Endothelial cell (in vitro differentiated cells): Measurements from ENCODE around the gene SLC39A3. TPM values are rescaled to one million over a fixed set of nuclear protein-coding genes. Genes with fewer than 3 reads are reported as not detected.

Source experiments
- DNase-seq: peaks from one replicate; pipeline ENCODE4 v3.0.0; 2021; ENCODE audit warnings: low spot score
- H3K27ac Mint-ChIP-seq: one replicate; pipeline ENCODE4 v1.8.0; 2021; ENCODE audit warnings: mixed read lengths, inconsistent platforms; ENCODE audit not compliant: unreplicated experiment
- H3K27me3 Mint-ChIP-seq: one replicate; pipeline ENCODE4 v1.8.0; 2021; ENCODE audit warnings: mild to moderate bottlenecking, moderate library complexity, mixed read lengths, inconsistent platforms; ENCODE audit not compliant: unreplicated experiment
- H3K36me3 Mint-ChIP-seq: one replicate; pipeline ENCODE4 v1.8.0; 2021; ENCODE audit warnings: mild to moderate bottlenecking, low read depth, mixed read lengths, inconsistent platforms; ENCODE audit not compliant: unreplicated experiment
- H3K4me1 Mint-ChIP-seq: one replicate; pipeline ENCODE4 v1.8.0; 2021; ENCODE audit warnings: mild to moderate bottlenecking, mixed read lengths, inconsistent platforms; ENCODE audit not compliant: unreplicated experiment
- H3K4me3 Mint-ChIP-seq: one replicate; pipeline ENCODE4 v1.8.0; 2021; ENCODE audit warnings: mild to moderate bottlenecking, mixed read lengths, inconsistent platforms; ENCODE audit not compliant: unreplicated experiment
- H3K9me3 Mint-ChIP-seq: one replicate; pipeline ENCODE4 v1.8.0; 2021; ENCODE audit warnings: mixed read lengths, inconsistent platforms; ENCODE audit not compliant: unreplicated experiment
- total RNA-seq: library from RNA; stranded (reverse); fragmentation: NEBNext Ultra II Directional; extraction: Animal tissue kit (Norgen Biotek cat#: 25700); gene quantifications from one replicate; pipeline ENCODE4 v1.2.1, GENCODE V29; 2021; ENCODE audit not compliant: unreplicated experiment
- TF ChIP-seq, protein P1 (sequence below): fragments of 200-600 bp; sonication (generic); IDR thresholded peaks from one replicate; pipeline ENCODE4 v1.5.0; 2021; ENCODE audit warnings: antibody characterized with exemption; ENCODE audit not compliant: unreplicated experiment

SLC39A3 gene
- total RNA-seq, 1 donor from 2014 or later = 28.7 TPM

DNA sequence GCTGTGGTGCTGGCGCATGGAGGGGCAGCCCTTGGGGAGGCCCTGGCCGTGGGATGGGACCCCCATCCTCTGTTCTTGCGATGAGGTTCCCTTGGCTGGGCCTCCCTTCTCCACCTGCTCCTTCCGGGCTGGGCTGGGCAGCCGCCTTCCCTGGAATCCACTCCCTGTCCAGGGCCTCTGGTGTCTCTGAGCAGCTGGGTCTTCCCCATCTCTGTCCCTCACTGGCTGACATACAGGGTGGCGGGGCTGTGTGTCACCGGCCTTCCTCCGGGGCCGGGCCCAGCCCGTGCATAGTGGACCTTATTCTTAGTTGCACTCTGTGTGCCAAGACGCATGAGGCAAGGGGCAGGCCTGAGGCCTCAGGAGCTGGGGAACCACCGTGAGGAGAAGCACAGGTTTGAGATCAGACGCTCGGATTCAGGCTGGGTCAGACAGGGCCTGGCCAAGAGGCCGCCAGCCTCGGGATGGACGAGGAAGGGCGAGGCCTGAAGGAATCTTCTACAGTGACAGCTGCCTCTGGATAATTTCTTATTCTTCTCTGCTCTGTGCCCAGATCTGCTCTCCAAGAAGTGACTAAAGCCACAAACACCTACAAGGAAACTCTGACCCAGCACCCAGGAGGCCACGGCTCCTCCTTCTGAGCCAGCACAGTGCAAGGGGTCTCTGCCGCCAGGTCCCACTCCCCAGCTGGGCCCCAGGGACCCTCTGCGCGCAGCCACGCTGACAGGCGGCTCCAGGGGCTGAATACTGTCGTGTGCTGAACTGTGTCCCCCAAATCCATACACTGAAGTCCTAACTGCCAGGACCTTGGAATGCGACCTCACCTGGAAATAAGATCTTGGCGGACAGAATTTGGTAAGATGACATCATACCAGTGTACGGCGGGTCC is 32.2 kb upstream of the SLC39A3 start:
- no peak for DNase-seq
- peaks cover 8% of the 10 kb centered on the region for H3K27me3 Mint-ChIP-seq
- H3K27ac Mint-ChIP-seq = no peak overlapping the region
- H3K4me3 Mint-ChIP-seq = peak overlapping the region; percentile 58
- peaks cover 8% of the 10 kb centered on the region for H3K36me3 Mint-ChIP-seq
- H3K9me3 Mint-ChIP-seq = no peaks in the 10 kb centered on the region
- TF ChIP-seq, protein P1, sequence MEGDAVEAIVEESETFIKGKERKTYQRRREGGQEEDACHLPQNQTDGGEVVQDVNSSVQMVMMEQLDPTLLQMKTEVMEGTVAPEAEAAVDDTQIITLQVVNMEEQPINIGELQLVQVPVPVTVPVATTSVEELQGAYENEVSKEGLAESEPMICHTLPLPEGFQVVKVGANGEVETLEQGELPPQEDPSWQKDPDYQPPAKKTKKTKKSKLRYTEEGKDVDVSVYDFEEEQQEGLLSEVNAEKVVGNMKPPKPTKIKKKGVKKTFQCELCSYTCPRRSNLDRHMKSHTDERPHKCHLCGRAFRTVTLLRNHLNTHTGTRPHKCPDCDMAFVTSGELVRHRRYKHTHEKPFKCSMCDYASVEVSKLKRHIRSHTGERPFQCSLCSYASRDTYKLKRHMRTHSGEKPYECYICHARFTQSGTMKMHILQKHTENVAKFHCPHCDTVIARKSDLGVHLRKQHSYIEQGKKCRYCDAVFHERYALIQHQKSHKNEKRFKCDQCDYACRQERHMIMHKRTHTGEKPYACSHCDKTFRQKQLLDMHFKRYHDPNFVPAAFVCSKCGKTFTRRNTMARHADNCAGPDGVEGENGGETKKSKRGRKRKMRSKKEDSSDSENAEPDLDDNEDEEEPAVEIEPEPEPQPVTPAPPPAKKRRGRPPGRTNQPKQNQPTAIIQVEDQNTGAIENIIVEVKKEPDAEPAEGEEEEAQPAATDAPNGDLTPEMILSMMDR = no peak
- peaks cover 8% of the 10 kb centered on the region for H3K4me1 Mint-ChIP-seq

DNA sequence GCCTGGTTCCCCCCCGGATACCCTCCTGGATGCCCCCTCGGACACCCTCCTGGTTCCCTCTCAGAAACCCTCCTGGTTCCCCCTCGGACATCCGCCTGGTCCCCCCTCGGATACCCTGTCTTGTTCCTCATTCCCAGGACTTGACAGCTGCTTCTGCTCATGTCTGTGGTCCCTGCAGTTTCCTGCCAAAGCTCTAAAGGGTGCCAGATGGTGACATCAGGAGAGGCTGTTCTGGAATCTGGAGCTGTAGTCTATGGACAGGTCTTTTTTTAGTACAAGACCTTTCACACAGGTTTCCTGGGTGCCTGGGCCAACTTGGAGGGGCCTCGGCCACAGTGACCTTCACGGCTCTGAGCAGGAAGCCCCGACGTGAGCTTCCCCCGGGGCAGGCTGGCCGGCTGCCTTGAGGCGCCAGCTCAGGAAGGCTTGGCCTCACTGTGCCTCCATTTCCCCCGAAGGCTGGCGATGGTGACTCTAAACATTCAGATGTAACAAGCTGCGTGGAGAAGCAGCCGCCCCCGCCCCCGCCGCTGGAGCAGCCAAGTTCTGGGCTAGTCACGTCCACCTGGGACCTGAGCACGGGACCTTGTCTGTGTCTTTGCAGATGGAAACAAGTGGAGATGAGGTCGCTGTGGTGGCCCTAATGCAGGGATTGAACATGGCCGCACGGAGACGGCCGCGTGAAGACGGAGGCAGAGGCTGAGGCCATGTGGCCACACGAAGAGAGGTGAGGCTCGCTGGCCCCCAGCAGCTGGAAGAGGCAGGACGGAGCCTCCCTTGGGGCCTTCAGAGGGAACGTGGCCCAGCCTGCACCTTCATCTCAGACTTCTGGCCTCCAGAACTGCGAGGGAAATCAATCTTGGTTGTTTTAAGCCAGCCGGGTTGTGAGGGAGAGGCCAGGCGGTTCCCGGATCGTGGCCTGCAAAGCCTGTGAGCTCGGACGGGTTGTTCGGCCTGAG is 30.5 kb upstream of the SLC39A3 start:
- peak overlapping the region; percentile 18 for H3K27ac Mint-ChIP-seq
- DNase-seq = no peak
- H3K36me3 Mint-ChIP-seq = peaks cover 8% of the 10 kb centered on the region
- no peak overlapping the region for H3K4me3 Mint-ChIP-seq
- no peaks in the 10 kb centered on the region for H3K9me3 Mint-ChIP-seq
- TF ChIP-seq, protein P1 = no peak
- H3K27me3 Mint-ChIP-seq = peaks cover 3% of the 10 kb centered on the region
- peaks cover 1% of the 10 kb centered on the region for H3K4me1 Mint-ChIP-seq

DNA sequence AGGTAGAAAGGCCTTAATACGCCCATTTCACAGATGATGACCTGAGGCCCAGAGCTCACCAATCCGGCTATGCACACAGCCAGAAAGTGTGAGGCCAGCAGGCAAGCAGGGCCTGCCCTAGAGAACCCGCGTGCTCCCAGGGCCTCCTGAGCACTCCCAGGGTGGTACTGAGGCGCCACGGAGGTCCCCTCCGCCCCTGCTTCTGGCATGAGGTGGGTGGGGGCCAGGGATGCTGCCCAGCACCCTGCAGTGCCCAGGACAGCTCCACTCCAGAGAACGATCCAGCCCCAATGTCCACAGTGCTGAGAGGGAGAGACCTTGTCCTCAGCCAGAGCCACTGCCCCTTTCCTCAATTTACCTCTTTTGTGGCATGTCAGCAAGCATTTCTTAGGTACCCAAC is 29.4 kb upstream of the SLC39A3 start:
- DNase-seq = no peak
- peaks cover 2% of the 10 kb centered on the region for H3K27me3 Mint-ChIP-seq
- TF ChIP-seq, protein P1 = no peak
- peaks cover 5% of the 10 kb centered on the region for H3K36me3 Mint-ChIP-seq
- H3K4me1 Mint-ChIP-seq = no peaks in the 10 kb centered on the region
- H3K9me3 Mint-ChIP-seq = no peaks in the 10 kb centered on the region
- no peak overlapping the region for H3K27ac Mint-ChIP-seq
- no peak overlapping the region for H3K4me3 Mint-ChIP-seq

DNA sequence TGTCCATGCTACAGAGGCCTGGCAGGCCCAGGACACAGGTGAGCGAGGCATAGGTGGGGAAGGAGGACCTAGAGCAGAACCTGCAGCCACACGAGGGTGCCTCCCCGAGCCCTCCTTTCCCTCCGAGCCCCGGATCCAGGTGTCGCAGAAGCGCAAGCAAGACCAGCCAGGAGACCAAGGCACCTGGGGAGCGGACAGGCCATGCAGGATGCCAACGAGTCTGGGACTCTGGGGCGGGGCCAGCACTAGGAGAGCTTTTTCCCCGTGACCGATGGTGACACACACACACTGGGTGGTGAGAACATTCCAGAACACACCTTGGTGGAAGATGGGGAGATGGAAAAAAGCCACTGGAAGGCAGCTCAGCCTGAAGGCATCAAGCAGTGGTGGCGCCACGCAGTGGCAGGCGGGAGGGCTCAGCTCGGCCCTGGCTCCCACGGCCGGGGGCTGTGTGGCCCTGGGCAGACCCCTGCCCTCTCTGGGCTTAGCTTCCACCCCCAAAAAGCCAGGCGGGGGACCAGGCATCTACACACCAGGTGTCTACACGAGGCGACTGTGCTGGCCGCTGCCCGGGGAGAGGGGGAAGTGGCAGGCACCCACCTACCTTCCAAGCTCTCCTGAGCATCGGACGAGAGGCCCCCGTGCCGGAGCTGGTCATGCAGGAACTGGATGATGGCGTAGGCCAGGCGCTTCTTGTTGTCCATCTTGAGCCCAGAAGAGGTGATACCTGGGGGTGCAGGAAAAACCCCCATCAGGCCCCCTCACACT is 28.7 kb upstream of the SLC39A3 start:
- DNase-seq = no peak
- peaks cover 5% of the 10 kb centered on the region for H3K36me3 Mint-ChIP-seq
- H3K4me1 Mint-ChIP-seq = no peaks in the 10 kb centered on the region
- no peaks in the 10 kb centered on the region for H3K9me3 Mint-ChIP-seq
- H3K4me3 Mint-ChIP-seq = no peak overlapping the region
- TF ChIP-seq, protein P1 = no peak
- no peak overlapping the region for H3K27ac Mint-ChIP-seq
- peaks cover 2% of the 10 kb centered on the region for H3K27me3 Mint-ChIP-seq
